MM.1S (cell line): ENCODE measurements around the gene BCAR3.

Experiments used
- DNase-seq: peaks from one replicate; pipeline ENCODE4 v3.0.0-alpha.2; 2015
- H2AFZ ChIP-seq: fragments of 300-600 bp; sonication (generic); 2 replicates; pipeline ENCODE4 v1.6.0; 2016; ENCODE audit warnings: antibody characterized with exemption, low read length
- H3F3A ChIP-seq: fragments of 300-600 bp; sonication (generic); 2 replicates; pipeline ENCODE4 v1.6.1; 2016; ENCODE audit warnings: mild to moderate bottlenecking, antibody characterized with exemption, low read length, moderate library complexity, mixed read lengths; ENCODE audit not compliant: insufficient read depth
- H3K27ac ChIP-seq: fragments of 300-600 bp; sonication (generic); 2 replicates; pipeline ENCODE4 v1.5.1; 2016; ENCODE audit warnings: mild to moderate bottlenecking, low read length
- H3K27me3 ChIP-seq: fragments of 300-600 bp; sonication (generic); replicated peaks from 2 replicates; pipeline ENCODE4 v1.6.0; 2016; ENCODE audit warnings: low read length; ENCODE audit not compliant: insufficient read depth
- H3K36me3 ChIP-seq: fragments of 300-600 bp; sonication (generic); replicated peaks from 2 replicates; pipeline ENCODE4 v1.6.1; 2016; ENCODE audit warnings: mild to moderate bottlenecking, low read length, mixed read lengths; ENCODE audit not compliant: insufficient read depth
- H3K4me1 ChIP-seq: fragments of 300-600 bp; sonication (generic); 2 replicates; pipeline ENCODE4 v1.6.1; 2016; ENCODE audit warnings: low read length, mixed read lengths
- H3K4me2 ChIP-seq: fragments of 300-600 bp; sonication (generic); 2 replicates; pipeline ENCODE4 v1.6.0; 2016; ENCODE audit warnings: low read depth, low read length
- H3K4me3 ChIP-seq: fragments of 300-600 bp; sonication (generic); 2 replicates; pipeline ENCODE4 v1.5.1; 2016; ENCODE audit warnings: low read length, mixed read lengths
- H3K79me2 ChIP-seq: fragments of 300-600 bp; sonication (generic); 2 replicates; pipeline ENCODE4 v1.6.1; 2016; ENCODE audit warnings: mixed run types, low read length, mixed read lengths
- H3K9ac ChIP-seq: fragments of 300-600 bp; sonication (generic); 2 replicates; pipeline ENCODE4 v1.6.1; 2016; ENCODE audit warnings: low read length, mixed read lengths
- H3K9me2 ChIP-seq: fragments of 300-600 bp; sonication (generic); replicated peaks from 2 replicates; pipeline ENCODE4 v1.6.1; 2016; ENCODE audit warnings: mild to moderate bottlenecking, low read length, mixed read lengths; ENCODE audit not compliant: insufficient read depth
- H3K9me3 ChIP-seq: fragments of 300-600 bp; sonication (generic); replicated peaks from 2 replicates; pipeline ENCODE4 v1.6.1; 2016; ENCODE audit warnings: mild to moderate bottlenecking, low read length, mixed read lengths; ENCODE audit not compliant: insufficient read depth
- H4K20me1 ChIP-seq: fragments of 300-600 bp; sonication (generic); 2 replicates; pipeline ENCODE4 v1.6.1; 2016; ENCODE audit warnings: mild to moderate bottlenecking, low read length, moderate library complexity, mixed read lengths; ENCODE audit not compliant: insufficient read depth
- CTCF ChIP-seq: fragments of 300-600 bp; sonication (generic); IDR thresholded peaks from 2 replicates; pipeline ENCODE4 v1.5.1; 2016; ENCODE audit warnings: antibody characterized with exemption, low read length, mixed read lengths
- EZH2 ChIP-seq: fragments of 300-600 bp; sonication (generic); optimal IDR thresholded peaks from 2 replicates; pipeline ENCODE3; 2017; ENCODE audit warnings: low read depth, mild to moderate bottlenecking, antibody characterized with exemption, low read length, mixed read lengths
- EZH2phosphoT487 ChIP-seq: fragments of 300-600 bp; sonication (generic); IDR thresholded peaks from 2 replicates; pipeline ENCODE4 v1.6.1; 2018; ENCODE audit warnings: antibody characterized with exemption, low read length

BCAR3 gene

DNA sequence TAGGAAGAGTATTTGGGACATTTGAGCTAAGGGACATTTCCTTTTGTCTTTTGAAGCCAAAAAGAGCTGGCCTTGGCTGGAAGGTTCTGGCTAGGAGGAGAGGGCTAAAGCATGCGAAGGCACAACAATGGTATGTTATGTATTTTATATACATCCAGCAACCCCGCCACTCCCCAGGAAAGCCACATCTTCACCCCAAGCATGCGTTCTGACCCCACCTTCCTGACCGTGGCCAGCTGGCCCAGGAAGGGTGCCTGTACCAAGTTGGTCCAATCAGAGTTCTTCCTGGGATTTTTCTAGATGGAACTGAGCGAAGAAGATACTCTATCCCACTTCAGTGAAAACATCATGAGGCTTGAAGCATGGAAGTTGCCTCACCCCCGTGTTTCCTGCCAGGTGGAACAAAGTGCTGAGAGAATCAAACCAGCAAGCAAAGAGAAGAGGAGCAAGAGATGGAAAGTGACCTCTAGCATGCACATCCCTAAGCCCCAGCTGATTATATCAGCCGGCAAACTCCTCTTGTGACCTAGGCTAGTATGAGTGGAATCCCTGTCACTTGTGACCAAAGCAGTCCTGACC lies 82.7 kb downstream of the BCAR3 start:
- Histone ChIP-seq H2AFZ (no peak overlapping the region), H3K36me3 (no peaks in the 10 kb centered on the region), H4K20me1 (no peaks in the 10 kb centered on the region), H3K79me2 (no peaks in the 10 kb centered on the region), H3K4me3 (no peak overlapping the region), H3K4me2 (no peak overlapping the region), H3F3A (no peaks in the 10 kb centered on the region), H3K9me2 (no peaks in the 10 kb centered on the region), H3K27ac (no peak overlapping the region), H3K9ac (no peak overlapping the region), H3K27me3 (no peaks in the 10 kb centered on the region), H3K9me3 (no peaks in the 10 kb centered on the region), H3K4me1 (no peaks in the 10 kb centered on the region)
- no peak for TF ChIP-seq CTCF
- TF ChIP-seq EZH2: no peak
- no peak for TF ChIP-seq EZH2phosphoT487
- DNase-seq: no peak

- Histone ChIP-seq H3F3A (no peaks in the 10 kb centered on the region), H3K79me2 (no peaks in the 10 kb centered on the region), H3K27me3 (no peaks in the 10 kb centered on the region), H3K9me3 (no peaks in the 10 kb centered on the region), H3K9me2 (no peaks in the 10 kb centered on the region), H3K4me3 (no peak overlapping the region), H2AFZ (no peak overlapping the region), H4K20me1 (no peaks in the 10 kb centered on the region), H3K9ac (no peak overlapping the region), H3K4me1 (no peaks in the 10 kb centered on the region), H3K27ac (no peak overlapping the region), H3K36me3 (no peaks in the 10 kb centered on the region), H3K4me2 (no peak overlapping the region)
- DNase-seq: no peak
- TF ChIP-seq EZH2 (no peak), EZH2phosphoT487 (no peak), CTCF (no peak)
These were observed 83.2 kb downstream of the BCAR3 start for GRCh38 chr1:93598396-93598795.

GRCh38 chr1:93597709-93598108 lies 83.9 kb downstream of the BCAR3 start:
- H3K27me3 ChIP-seq: no peaks in the 10 kb centered on the region
- no peaks in the 10 kb centered on the region for H3K9me2 ChIP-seq
- no peaks in the 10 kb centered on the region for H3K79me2 ChIP-seq
- no peaks in the 10 kb centered on the region for H3K4me1 ChIP-seq
- H3K9ac ChIP-seq: no peak overlapping the region
- H3K4me2 ChIP-seq: no peak overlapping the region
- no peaks in the 10 kb centered on the region for H3F3A ChIP-seq
- H2AFZ ChIP-seq: no peak overlapping the region
- no peak overlapping the region for H3K27ac ChIP-seq
- no peaks in the 10 kb centered on the region for H3K36me3 ChIP-seq
- H3K4me3 ChIP-seq: no peak overlapping the region
- TF ChIP-seq EZH2: no peak
- TF ChIP-seq CTCF: no peak
- no peak for TF ChIP-seq EZH2phosphoT487
- no peaks in the 10 kb centered on the region for H3K9me3 ChIP-seq
- no peak for DNase-seq
- H4K20me1 ChIP-seq: no peaks in the 10 kb centered on the region
